Hair follicular keratinocyte (primary cell): ENCODE data around the gene DCBLD2. TPM values are rescaled to one million over a fixed set of nuclear protein-coding genes. Genes with fewer than 3 reads are reported as not detected.

ENCODE experiments used
- total RNA-seq: library from RNA; depleted of rRNA; stranded (reverse); fragments of >200 nt; gene quantifications from 2 replicates; pipeline ENCODE4 v1.2.3, GENCODE V29; 2015

The DCBLD2 gene, protein sequence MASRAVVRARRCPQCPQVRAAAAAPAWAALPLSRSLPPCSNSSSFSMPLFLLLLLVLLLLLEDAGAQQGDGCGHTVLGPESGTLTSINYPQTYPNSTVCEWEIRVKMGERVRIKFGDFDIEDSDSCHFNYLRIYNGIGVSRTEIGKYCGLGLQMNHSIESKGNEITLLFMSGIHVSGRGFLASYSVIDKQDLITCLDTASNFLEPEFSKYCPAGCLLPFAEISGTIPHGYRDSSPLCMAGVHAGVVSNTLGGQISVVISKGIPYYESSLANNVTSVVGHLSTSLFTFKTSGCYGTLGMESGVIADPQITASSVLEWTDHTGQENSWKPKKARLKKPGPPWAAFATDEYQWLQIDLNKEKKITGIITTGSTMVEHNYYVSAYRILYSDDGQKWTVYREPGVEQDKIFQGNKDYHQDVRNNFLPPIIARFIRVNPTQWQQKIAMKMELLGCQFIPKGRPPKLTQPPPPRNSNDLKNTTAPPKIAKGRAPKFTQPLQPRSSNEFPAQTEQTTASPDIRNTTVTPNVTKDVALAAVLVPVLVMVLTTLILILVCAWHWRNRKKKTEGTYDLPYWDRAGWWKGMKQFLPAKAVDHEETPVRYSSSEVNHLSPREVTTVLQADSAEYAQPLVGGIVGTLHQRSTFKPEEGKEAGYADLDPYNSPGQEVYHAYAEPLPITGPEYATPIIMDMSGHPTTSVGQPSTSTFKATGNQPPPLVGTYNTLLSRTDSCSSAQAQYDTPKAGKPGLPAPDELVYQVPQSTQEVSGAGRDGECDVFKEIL
- total RNA-seq, result 122 and 246 TPM in 2 replicates

DNA sequence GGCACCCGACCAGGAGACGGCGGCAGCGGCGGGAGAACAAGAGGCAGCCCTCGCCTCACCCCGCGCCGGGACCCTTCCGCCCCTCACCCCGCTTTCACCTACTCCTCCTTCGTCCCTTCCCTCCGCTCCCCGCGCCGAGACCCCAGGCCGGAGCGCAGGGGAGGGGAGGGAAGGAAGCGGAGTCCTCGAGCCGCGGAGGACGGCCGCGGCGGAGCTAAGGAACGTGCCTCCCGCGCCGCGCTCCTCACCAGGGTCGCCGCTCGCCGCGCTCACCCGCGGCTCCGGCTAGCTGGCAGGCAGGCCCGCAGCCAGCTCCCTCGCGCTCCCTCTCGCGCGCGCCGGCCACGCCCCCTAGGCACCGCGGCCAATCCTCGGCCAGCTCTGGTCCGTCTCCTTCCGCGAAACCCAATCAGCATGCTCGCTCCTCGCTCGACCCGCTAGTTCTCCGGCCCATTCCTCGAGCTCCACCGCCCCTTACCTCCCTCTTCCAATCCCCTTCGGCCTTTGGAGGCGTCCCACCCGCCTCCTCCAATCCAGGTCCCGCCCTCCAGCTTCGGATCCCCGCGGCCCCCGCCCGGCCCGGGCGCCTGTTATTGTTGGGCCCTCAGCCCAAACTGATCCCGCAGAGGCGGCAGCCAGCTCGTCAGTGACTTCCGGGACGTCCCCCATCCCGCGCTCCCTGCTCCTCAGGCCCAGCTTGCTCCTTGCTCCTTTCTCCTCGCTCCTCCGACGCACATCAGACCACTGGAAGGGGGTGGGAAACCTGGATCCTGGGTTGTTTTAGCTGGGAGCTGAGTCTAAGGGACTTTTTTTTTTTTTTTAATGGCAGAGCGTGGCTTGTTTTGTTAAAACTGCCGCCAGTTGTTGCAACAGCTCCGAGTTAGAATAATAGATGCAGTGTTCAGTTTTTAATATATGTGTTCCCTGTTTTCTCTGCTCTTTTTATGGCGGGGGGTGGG, at the start of gene DCBLD2:
Gene DCBLD2 (minus strand): TSS at position 304 of the 959 bp plus-strand sequence. CDS start 369 bp downstream, outside the sequence.

DNA sequence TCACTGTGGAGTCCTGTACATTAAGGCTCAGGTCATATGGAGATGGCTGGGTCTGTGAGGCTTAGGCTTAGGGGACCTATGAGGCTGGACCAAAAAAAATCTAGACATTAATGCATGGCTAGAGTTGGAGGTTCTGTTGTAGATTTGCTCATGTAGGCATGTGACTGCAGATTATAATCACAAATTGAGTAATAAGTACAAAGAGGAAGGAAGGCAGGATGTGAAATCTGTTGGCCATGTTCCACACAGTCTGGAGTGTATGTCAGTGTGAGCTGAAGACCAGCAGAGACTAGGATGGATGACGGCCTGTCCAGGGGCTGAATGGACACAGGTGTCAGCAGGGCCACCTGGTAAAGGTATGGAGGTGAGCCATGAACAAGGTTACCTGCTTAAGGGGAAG, 138.4 kb downstream of the DCBLD2 start, which contains the start of gene ST3GAL6:
Gene ST3GAL6 (plus strand): TSS at position 265 of the 400 bp plus-strand sequence. CDS start 5,101 bp downstream, outside the sequence.

Other genes starting within 250 kb of the DCBLD2 start
- 4.5 and 10.8 TPM in 2 replicates for gene ST3GAL6, start 138.4 kb downstream of the DCBLD2 start, total RNA-seq